Activated CD8-positive, alpha-beta T cell treated with anti-CD3 and anti-CD28 coated beads for 36 hours (primary cell): ENCODE results near the gene GRIK3. TPM values are rescaled to one million over a fixed set of nuclear protein-coding genes. Genes with fewer than 3 reads are reported as not detected.

Source experiments
- ATAC-seq: fragments of 200-7000 bp; cut with Tn5 transposase; one replicate; pipeline ENCODE4 v1.10.0; 2021; ENCODE audit warnings: mild to moderate bottlenecking, moderate library complexity
- CTCF ChIA-PET: fragments of 350-600 bp; sonication (Branson Sonifier 250); formaldehyde crosslinking; loops from one replicate; lab custom pipeline; 2021; ENCODE audit warnings: antibody characterized with exemption; lab: Charles Lee
- POLR2A ChIA-PET: fragments of 350-600 bp; sonication (Branson Sonifier 250); formaldehyde crosslinking; loops from one replicate; lab custom pipeline; 2021; ENCODE audit warnings: antibody characterized with exemption; lab: Charles Lee
- DNase-seq: peaks from one replicate; pipeline ENCODE4 v3.0.0-alpha.2; 2020
- H3K27ac Mint-ChIP-seq: one replicate; pipeline ENCODE4 v1.8.0; 2021; ENCODE audit warnings: mild to moderate bottlenecking, mixed read lengths
- H3K27me3 Mint-ChIP-seq: one replicate; pipeline ENCODE4 v1.8.0; 2021; ENCODE audit warnings: mixed read lengths
- H3K36me3 Mint-ChIP-seq: one replicate; pipeline ENCODE4 v1.8.0; 2021; ENCODE audit warnings: low read depth, mixed read lengths
- H3K4me1 Mint-ChIP-seq: one replicate; pipeline ENCODE4 v1.8.0; 2021; ENCODE audit warnings: low read depth, mixed read lengths
- H3K4me3 Mint-ChIP-seq: one replicate; pipeline ENCODE4 v1.8.0; 2021; ENCODE audit warnings: mild to moderate bottlenecking, moderate library complexity, mixed read lengths
- H3K9me3 Mint-ChIP-seq: one replicate; pipeline ENCODE4 v1.8.0; 2021; ENCODE audit warnings: mixed read lengths
- intact Hi-C: fragments of 100-400 bp; cut with micrococcal nuclease; formaldehyde crosslinking; loops from one replicate; pipeline ENCODE4 v1.10.0; 2022
- total RNA-seq, 2 experiments: library from RNA; stranded (reverse); gene quantifications; one replicate each; pipeline ENCODE4 v1.2.3, GENCODE V29; 2021
- TF ChIP-seq, protein P1 (sequence below): fragments of 200-600 bp; IDR thresholded peaks from one replicate; pipeline ENCODE4 v1.8.0; 2022; ENCODE audit warnings: antibody characterized with exemption, mild to moderate bottlenecking

GRIK3 gene
- total RNA-seq, 2 experiments from 2014 or later: not detected

DNA sequence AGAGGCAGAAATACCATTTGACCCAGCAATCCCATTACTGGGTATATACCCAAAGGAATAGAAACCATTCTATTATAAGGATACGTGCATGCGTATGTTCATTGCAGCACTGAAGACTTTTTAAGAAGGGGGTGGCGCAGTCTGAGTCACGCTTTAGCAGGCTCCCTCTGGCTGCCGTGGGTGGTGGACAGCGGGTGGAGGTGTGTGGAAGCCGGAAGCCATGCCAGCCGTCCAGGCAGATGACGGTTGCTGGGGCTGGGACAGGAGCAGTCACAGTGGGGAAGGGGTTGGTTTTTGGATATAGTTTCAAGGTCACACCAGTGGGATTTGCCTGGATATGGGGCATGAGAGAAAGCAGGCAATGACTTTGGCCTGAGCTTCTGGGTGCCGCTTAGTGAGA lies 270.5 kb downstream of the GRIK3 start:
- TF ChIP-seq, protein P1, sequence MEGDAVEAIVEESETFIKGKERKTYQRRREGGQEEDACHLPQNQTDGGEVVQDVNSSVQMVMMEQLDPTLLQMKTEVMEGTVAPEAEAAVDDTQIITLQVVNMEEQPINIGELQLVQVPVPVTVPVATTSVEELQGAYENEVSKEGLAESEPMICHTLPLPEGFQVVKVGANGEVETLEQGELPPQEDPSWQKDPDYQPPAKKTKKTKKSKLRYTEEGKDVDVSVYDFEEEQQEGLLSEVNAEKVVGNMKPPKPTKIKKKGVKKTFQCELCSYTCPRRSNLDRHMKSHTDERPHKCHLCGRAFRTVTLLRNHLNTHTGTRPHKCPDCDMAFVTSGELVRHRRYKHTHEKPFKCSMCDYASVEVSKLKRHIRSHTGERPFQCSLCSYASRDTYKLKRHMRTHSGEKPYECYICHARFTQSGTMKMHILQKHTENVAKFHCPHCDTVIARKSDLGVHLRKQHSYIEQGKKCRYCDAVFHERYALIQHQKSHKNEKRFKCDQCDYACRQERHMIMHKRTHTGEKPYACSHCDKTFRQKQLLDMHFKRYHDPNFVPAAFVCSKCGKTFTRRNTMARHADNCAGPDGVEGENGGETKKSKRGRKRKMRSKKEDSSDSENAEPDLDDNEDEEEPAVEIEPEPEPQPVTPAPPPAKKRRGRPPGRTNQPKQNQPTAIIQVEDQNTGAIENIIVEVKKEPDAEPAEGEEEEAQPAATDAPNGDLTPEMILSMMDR: no peak
- intact Hi-C loops: no loop called here
- Mint-ChIP-seq H3K4me3 (no peak overlapping the region), H3K27me3 (no peaks in the 10 kb centered on the region), H3K27ac (no peak overlapping the region), H3K9me3 (no peaks in the 10 kb centered on the region), H3K36me3 (no peaks in the 10 kb centered on the region), H3K4me1 (no peaks in the 10 kb centered on the region)
- ChIA-PET CTCF (interaction anchor here (1.2 kb wide), 1 partner anchor 51 kb away, joined by 3 read pairs; no protein-coding TSS in a partner anchor), POLR2A (no interaction called here)
- DNase-seq: no peak
- ATAC-seq: no peak

GRCh38 chr1:36762174-36762573 lies 272.1 kb downstream of the GRIK3 start:
- Mint-ChIP-seq H3K27me3 (no peaks in the 10 kb centered on the region), H3K36me3 (no peaks in the 10 kb centered on the region), H3K4me3 (no peak overlapping the region), H3K9me3 (no peaks in the 10 kb centered on the region), H3K27ac (no peak overlapping the region), H3K4me1 (no peaks in the 10 kb centered on the region)
- TF ChIP-seq, protein P1: no peak
- POLR2A ChIA-PET: no interaction called here
- intact Hi-C loops: no loop called here
- ATAC-seq (no peak), DNase-seq (no peak)
- CTCF ChIA-PET: no interaction called here

DNA sequence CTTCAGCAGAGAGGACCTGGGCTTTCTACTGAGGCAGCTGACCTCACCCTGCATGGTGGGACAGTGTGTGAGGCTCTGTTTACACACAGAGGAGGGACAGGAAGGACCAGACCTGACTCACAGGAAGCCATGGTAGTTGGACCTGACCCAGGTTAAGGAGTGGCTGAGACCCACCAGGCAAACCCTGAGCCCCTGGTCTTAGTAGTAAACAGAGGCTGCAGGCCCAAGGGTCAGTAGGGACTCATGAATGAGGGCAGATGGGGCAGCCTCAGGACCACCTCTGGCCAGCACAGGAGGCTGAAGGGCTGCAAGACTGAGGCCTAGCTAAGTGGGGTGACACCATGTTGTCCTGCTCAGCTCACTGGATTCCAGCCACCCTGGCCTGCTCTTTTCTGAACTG lies 273.2 kb downstream of the GRIK3 start:
- DNase-seq (no peak), ATAC-seq (no peak)
- no peaks in the 10 kb centered on the region for H3K27me3 Mint-ChIP-seq
- no peak overlapping the region for H3K4me3 Mint-ChIP-seq
- ChIA-PET CTCF (interaction anchor here (0.6 kb wide), 1 partner anchor 141 kb away, joined by 3 read pairs; no protein-coding TSS in a partner anchor), POLR2A (no interaction called here)
- no peak overlapping the region for H3K27ac Mint-ChIP-seq
- no peaks in the 10 kb centered on the region for H3K4me1 Mint-ChIP-seq
- H3K9me3 Mint-ChIP-seq: no peaks in the 10 kb centered on the region
- intact Hi-C loops: no loop called here
- TF ChIP-seq, protein P1: no peak
- H3K36me3 Mint-ChIP-seq: no peaks in the 10 kb centered on the region

DNA sequence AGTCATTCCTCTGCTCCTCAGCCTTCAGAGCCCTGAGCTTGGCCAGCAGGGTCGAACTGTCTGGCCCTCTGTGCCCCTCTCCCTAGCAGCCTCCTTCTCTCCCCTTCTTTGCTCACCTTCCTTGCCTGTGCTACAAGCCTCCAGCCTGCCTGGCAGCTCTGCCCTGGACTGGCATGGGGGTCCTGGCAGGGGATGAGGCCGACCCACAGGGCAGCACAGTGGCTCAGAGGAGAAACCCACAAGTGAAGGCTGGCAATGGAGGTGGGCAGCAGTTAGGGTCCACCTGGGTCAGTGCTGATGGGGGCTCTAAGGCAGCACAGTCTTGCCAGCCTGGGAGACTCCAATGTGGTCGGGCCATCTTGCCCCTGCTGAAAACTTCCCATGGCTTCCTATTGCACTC lies 274.2 kb downstream of the GRIK3 start:
- ChIA-PET POLR2A (no interaction called here), CTCF (no interaction called here)
- H3K4me3 Mint-ChIP-seq: no peak overlapping the region
- ATAC-seq (no peak), DNase-seq (no peak)
- no peaks in the 10 kb centered on the region for H3K9me3 Mint-ChIP-seq
- H3K4me1 Mint-ChIP-seq: no peaks in the 10 kb centered on the region
- H3K27me3 Mint-ChIP-seq: peaks cover 2% of the 10 kb centered on the region
- H3K36me3 Mint-ChIP-seq: no peaks in the 10 kb centered on the region
- H3K27ac Mint-ChIP-seq: no peak overlapping the region
- intact Hi-C loops: no loop called here
- TF ChIP-seq, protein P1: no peak

DNA sequence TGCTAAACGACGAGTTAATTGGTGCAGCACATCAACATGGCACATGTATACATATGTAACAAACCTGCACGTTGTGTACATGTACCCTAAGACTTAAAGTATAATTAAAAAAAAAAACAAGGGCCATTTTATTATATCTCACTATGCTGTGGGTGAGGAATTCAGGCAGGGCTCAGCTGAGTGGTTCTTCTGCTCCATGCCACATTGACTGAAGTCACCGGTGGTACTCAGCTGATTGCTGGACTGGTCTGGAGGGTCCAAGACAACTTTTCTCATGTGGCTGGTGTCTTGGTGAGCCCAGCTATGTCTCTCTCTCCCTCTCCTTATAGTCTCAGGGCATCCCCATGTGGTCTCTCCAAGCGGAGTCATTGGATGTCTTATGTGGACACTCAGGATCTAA lies 275.0 kb downstream of the GRIK3 start:
- ATAC-seq: no peak
- CTCF ChIA-PET: no interaction called here
- H3K27me3 Mint-ChIP-seq: peaks cover 9% of the 10 kb centered on the region
- no peak overlapping the region for H3K4me3 Mint-ChIP-seq
- H3K36me3 Mint-ChIP-seq: no peaks in the 10 kb centered on the region
- DNase-seq: no peak
- no peaks in the 10 kb centered on the region for H3K4me1 Mint-ChIP-seq
- H3K27ac Mint-ChIP-seq: no peak overlapping the region
- TF ChIP-seq, protein P1: no peak
- POLR2A ChIA-PET: no interaction called here
- H3K9me3 Mint-ChIP-seq: no peaks in the 10 kb centered on the region
- intact Hi-C loops: no loop called here
